Activated CD8-positive, alpha-beta T cell treated with anti-CD3 and anti-CD28 coated beads for 36 hours (primary cell): ENCODE measurements around the gene MEGF9. TPM values are rescaled to one million over a fixed set of nuclear protein-coding genes. Genes with fewer than 3 reads are reported as not detected.
A peak's percentile ranks its signal among the peaks of the same experiment; 100 is the strongest.

Experiments
- ATAC-seq: fragments of 200-7000 bp; cut with Tn5 transposase; one replicate; pipeline ENCODE4 v1.10.0; 2021; ENCODE audit warnings: mild to moderate bottlenecking, moderate library complexity
- CTCF ChIA-PET: fragments of 350-600 bp; sonication (Branson Sonifier 250); formaldehyde crosslinking; loops from one replicate; lab custom pipeline; 2021; ENCODE audit warnings: antibody characterized with exemption; lab: Charles Lee
- POLR2A ChIA-PET: fragments of 350-600 bp; sonication (Branson Sonifier 250); formaldehyde crosslinking; loops from one replicate; lab custom pipeline; 2021; ENCODE audit warnings: antibody characterized with exemption; lab: Charles Lee
- DNase-seq: peaks from one replicate; pipeline ENCODE4 v3.0.0-alpha.2; 2020
- H3K27ac Mint-ChIP-seq: one replicate; pipeline ENCODE4 v1.8.0; 2021; ENCODE audit warnings: mild to moderate bottlenecking, mixed read lengths
- H3K27me3 Mint-ChIP-seq: one replicate; pipeline ENCODE4 v1.8.0; 2021; ENCODE audit warnings: mixed read lengths
- H3K36me3 Mint-ChIP-seq: one replicate; pipeline ENCODE4 v1.8.0; 2021; ENCODE audit warnings: low read depth, mixed read lengths
- H3K4me1 Mint-ChIP-seq: one replicate; pipeline ENCODE4 v1.8.0; 2021; ENCODE audit warnings: low read depth, mixed read lengths
- H3K4me3 Mint-ChIP-seq: one replicate; pipeline ENCODE4 v1.8.0; 2021; ENCODE audit warnings: mild to moderate bottlenecking, moderate library complexity, mixed read lengths
- H3K9me3 Mint-ChIP-seq: one replicate; pipeline ENCODE4 v1.8.0; 2021; ENCODE audit warnings: mixed read lengths
- intact Hi-C: fragments of 100-400 bp; cut with micrococcal nuclease; formaldehyde crosslinking; loops from one replicate; pipeline ENCODE4 v1.10.0; 2022
- total RNA-seq, 2 experiments: library from RNA; stranded (reverse); gene quantifications; one replicate each; pipeline ENCODE4 v1.2.3, GENCODE V29; 2021
- TF ChIP-seq, protein P1 (sequence below): fragments of 200-600 bp; IDR thresholded peaks from one replicate; pipeline ENCODE4 v1.8.0; 2022; ENCODE audit warnings: antibody characterized with exemption, mild to moderate bottlenecking

MEGF9 gene
- total RNA-seq, 2 experiments from 2014 or later: 3.0 to 3.2 TPM

DNA sequence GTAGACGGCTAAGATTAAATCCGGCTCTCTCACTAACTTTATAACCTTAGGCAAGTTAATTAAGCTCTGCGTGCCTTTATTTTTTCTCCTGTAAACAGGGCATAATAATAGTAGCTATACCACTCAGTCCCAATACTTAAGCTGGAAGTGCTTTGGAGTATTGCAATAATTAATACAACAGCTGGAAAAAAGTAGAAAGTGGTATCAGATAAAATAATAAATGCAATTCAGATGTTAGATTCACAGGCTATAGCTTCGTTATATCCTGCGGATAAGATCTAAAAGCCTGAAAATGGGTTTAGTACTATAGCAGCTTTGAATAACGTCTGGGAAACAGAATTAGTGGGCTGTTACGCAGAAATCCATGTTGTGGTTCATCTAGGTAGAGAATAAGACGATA is 51.8 kb downstream of the MEGF9 start:
- H3K4me3 Mint-ChIP-seq: no peak overlapping the region
- TF ChIP-seq, protein P1, sequence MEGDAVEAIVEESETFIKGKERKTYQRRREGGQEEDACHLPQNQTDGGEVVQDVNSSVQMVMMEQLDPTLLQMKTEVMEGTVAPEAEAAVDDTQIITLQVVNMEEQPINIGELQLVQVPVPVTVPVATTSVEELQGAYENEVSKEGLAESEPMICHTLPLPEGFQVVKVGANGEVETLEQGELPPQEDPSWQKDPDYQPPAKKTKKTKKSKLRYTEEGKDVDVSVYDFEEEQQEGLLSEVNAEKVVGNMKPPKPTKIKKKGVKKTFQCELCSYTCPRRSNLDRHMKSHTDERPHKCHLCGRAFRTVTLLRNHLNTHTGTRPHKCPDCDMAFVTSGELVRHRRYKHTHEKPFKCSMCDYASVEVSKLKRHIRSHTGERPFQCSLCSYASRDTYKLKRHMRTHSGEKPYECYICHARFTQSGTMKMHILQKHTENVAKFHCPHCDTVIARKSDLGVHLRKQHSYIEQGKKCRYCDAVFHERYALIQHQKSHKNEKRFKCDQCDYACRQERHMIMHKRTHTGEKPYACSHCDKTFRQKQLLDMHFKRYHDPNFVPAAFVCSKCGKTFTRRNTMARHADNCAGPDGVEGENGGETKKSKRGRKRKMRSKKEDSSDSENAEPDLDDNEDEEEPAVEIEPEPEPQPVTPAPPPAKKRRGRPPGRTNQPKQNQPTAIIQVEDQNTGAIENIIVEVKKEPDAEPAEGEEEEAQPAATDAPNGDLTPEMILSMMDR: no peak
- no peaks in the 10 kb centered on the region for H3K9me3 Mint-ChIP-seq
- ChIA-PET POLR2A (no interaction called here), CTCF (no interaction called here)
- intact Hi-C loops: no loop called here
- DNase-seq: no peak
- H3K27me3 Mint-ChIP-seq: no peaks in the 10 kb centered on the region
- no peak overlapping the region for H3K27ac Mint-ChIP-seq
- H3K4me1 Mint-ChIP-seq: no peaks in the 10 kb centered on the region
- ATAC-seq: no peak
- no peaks in the 10 kb centered on the region for H3K36me3 Mint-ChIP-seq

DNA sequence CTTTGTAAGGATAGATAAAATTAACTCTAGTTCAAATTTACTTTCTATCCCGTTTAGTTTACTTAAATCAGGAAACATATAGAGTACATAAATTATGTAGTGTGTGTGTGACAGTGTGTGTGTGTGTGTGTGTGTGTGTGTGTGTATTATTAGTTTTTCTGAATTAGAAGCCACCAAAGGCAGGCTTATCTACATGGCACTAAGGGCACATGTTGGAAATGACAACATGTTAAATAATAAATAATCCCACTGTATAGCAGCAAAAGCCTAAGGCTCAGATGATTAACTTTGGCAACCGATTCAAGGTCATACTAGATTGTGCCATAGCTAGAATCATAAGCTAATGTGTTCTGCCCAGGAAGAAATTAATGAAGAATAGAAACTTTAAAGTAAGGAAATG is 54.6 kb downstream of the MEGF9 start:
- TF ChIP-seq, protein P1: no peak
- Mint-ChIP-seq H3K27me3 (no peaks in the 10 kb centered on the region), H3K36me3 (no peaks in the 10 kb centered on the region), H3K9me3 (no peaks in the 10 kb centered on the region), H3K4me3 (no peak overlapping the region), H3K27ac (no peak overlapping the region), H3K4me1 (peaks cover 3% of the 10 kb centered on the region)
- POLR2A ChIA-PET: no interaction called here
- intact Hi-C loops: no loop called here
- ATAC-seq (no peak), DNase-seq (no peak)
- CTCF ChIA-PET: no interaction called here

DNA sequence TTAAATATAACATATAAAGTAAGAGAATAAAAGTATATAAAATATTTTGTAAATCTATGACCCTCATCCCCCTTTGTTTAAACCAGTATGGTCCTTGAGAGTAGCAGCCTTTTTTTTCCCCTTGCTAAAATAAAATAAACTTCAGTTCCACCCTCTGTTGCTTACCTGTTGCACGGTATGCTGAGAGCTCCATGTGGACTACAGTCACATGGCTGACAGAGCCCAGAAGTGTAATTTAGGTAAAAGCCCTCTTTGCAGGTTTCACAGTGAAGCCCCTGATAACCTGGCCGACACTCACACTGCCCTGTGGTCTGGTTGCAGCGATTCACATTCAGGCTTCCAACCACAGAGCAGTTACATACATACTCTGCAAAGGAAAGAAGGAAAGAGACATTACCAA is 55.1 kb downstream of the MEGF9 start:
- Mint-ChIP-seq H3K36me3 (no peaks in the 10 kb centered on the region), H3K9me3 (no peaks in the 10 kb centered on the region), H3K4me1 (peaks cover 3% of the 10 kb centered on the region), H3K27me3 (no peaks in the 10 kb centered on the region), H3K4me3 (no peak overlapping the region), H3K27ac (no peak overlapping the region)
- DNase-seq (no peak), ATAC-seq (no peak)
- ChIA-PET CTCF (no interaction called here), POLR2A (interaction anchor here (0.7 kb wide), 1 partner anchor 424 kb away, joined by 3 read pairs; no protein-coding TSS in a partner anchor)
- TF ChIP-seq, protein P1: no peak
- intact Hi-C loops: no loop called here

DNA sequence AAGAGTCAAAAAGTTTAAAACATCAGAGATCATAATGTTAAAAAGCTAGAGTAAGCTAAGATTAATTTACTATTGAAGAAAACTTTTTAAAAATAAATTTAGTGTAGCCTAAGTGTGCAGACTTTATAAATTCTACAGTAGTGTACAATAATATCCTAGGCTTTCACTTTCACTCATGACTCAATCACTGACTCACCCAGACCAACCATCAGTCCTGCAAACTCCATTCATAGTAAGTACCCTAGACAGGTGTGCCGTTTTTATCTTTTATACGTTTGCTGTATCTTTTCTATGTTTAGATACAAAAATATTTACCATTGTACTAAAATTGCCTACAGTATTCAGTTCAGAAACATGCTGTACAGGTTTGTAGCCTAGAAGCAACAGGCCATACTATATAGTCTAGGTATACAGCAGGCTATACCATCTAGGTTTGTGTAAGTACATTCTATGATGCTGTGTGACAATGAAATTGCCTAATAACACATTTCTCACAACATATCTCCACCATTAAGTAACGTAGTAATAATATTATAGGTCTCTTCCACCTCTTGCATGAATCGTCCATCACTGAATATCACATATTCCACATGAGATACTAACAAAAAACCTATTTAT is 59.2 kb downstream of the MEGF9 start:
- Mint-ChIP-seq H3K4me1 (peaks cover 3% of the 10 kb centered on the region), H3K4me3 (no peak overlapping the region), H3K9me3 (no peaks in the 10 kb centered on the region), H3K27me3 (no peaks in the 10 kb centered on the region), H3K27ac (no peak overlapping the region), H3K36me3 (no peaks in the 10 kb centered on the region)
- intact Hi-C loops: no loop called here
- ChIA-PET CTCF (interaction anchor here (1.3 to 2.7 kb wide), 3 partner anchors 12 to 35 kb away, joined by 5 to 8 read pairs (median 5); no protein-coding TSS in a partner anchor), POLR2A (no interaction called here)
- peak; percentile 3 for DNase-seq
- TF ChIP-seq, protein P1: no peak
- peak; percentile 83 for ATAC-seq

DNA sequence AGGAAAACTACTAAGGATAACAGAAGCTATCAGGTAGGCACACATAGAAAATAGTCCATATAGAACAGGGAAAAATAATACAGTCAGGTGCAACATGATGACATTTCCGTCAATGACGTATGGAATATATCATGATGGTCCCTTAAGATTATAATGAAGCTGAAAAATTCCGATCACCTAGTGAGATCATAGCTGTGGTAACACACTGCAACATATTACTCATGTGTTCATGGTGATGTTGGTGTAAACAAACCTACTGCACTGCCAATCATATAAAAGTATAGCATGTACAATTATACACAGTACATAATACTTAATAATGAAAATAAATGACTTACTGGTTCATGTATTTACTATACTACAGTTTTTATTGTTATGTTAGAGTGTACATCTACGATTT is 60.0 kb downstream of the MEGF9 start:
- no peak for DNase-seq
- H3K4me1 Mint-ChIP-seq: peaks cover 3% of the 10 kb centered on the region
- no peaks in the 10 kb centered on the region for H3K27me3 Mint-ChIP-seq
- no peak for ATAC-seq
- no peak overlapping the region for H3K27ac Mint-ChIP-seq
- no peak overlapping the region for H3K4me3 Mint-ChIP-seq
- ChIA-PET CTCF (interaction anchor here (1.3 to 2.7 kb wide), 3 partner anchors 11 to 34 kb away, joined by 5 to 8 read pairs (median 5); no protein-coding TSS in a partner anchor), POLR2A (no interaction called here)
- H3K9me3 Mint-ChIP-seq: no peaks in the 10 kb centered on the region
- no peaks in the 10 kb centered on the region for H3K36me3 Mint-ChIP-seq
- intact Hi-C loops: no loop called here
- TF ChIP-seq, protein P1: no peak
